ENCODE results near the gene TMEM132D. TPM values are rescaled to one million over a fixed set of nuclear protein-coding genes. Genes with fewer than 3 reads are reported as not detected.
A peak's percentile ranks its signal among the peaks of the same experiment; 100 is the strongest.
"Not testable (repeated sequence)": the region's sequence is repeated elsewhere in the genome, so short reads cannot be mapped to it uniquely, and the experiment has no call there.

The TMEM132D gene
- total RNA-seq, 1 donor from 2014 or later, result 1.0 TPM

- no peaks in the 10 kb centered on the region for H3K36me3 ChIP-seq
- DNase-seq (no peak), ATAC-seq (no peak)
- H3K4me1 ChIP-seq, result no peaks in the 10 kb centered on the region
- intact Hi-C loops (cut with DNase I), result no loop called here
- H3K27me3 ChIP-seq, result peaks cover 37% of the 10 kb centered on the region
- H3K27ac ChIP-seq, result no peak overlapping the region
- no peaks in the 10 kb centered on the region for H3K9me3 ChIP-seq
- no peak overlapping the region for H3K4me3 ChIP-seq
- TF ChIP-seq, protein P1, sequence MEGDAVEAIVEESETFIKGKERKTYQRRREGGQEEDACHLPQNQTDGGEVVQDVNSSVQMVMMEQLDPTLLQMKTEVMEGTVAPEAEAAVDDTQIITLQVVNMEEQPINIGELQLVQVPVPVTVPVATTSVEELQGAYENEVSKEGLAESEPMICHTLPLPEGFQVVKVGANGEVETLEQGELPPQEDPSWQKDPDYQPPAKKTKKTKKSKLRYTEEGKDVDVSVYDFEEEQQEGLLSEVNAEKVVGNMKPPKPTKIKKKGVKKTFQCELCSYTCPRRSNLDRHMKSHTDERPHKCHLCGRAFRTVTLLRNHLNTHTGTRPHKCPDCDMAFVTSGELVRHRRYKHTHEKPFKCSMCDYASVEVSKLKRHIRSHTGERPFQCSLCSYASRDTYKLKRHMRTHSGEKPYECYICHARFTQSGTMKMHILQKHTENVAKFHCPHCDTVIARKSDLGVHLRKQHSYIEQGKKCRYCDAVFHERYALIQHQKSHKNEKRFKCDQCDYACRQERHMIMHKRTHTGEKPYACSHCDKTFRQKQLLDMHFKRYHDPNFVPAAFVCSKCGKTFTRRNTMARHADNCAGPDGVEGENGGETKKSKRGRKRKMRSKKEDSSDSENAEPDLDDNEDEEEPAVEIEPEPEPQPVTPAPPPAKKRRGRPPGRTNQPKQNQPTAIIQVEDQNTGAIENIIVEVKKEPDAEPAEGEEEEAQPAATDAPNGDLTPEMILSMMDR (IDR thresholded peaks at IDR 0.05), result no peak
Measured at GRCh38 chr12:129902371-129903091, 1.3 kb downstream of the TMEM132D start.

DNA sequence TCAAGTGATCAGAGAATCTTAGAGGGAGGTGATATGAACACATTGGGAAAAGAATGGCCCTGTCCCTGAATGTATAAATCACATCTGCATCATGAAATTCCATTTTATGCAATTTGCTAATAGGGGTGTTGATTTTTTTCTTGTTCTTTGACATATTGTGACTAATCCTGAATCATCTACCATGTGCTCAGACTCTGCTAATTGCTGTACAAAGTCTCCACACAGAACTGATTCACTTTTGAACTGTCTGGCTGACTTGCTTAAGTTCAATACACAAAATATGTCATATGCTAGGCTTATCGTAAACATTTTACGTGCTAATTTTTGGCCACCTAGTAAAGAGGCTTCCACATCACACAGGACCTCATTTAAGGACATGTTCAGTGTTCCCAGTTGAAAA is 2.6 kb downstream of the TMEM132D start:
- Histone ChIP-seq H3K27ac (no peak overlapping the region), H3K4me1 (no peaks in the 10 kb centered on the region), H3K36me3 (no peaks in the 10 kb centered on the region), H3K9me3 (no peaks in the 10 kb centered on the region), H3K27me3 (peaks cover 37% of the 10 kb centered on the region), H3K4me3 (no peak overlapping the region)
- intact Hi-C loops (cut with DNase I), result no loop called here
- ATAC-seq (no peak), DNase-seq (no peak)
- TF ChIP-seq, protein P1 (IDR thresholded peaks at IDR 0.05), result no peak

- no peaks in the 10 kb centered on the region for H3K9me3 ChIP-seq
- no peak for ATAC-seq
- no peak for DNase-seq
- peaks cover 35% of the 10 kb centered on the region for H3K27me3 ChIP-seq
- TF ChIP-seq, protein P1 (IDR thresholded peaks at IDR 0.05), result no peak
- H3K4me1 ChIP-seq, result no peaks in the 10 kb centered on the region
- no peaks in the 10 kb centered on the region for H3K36me3 ChIP-seq
- no peak overlapping the region for H3K4me3 ChIP-seq
- no peak overlapping the region for H3K27ac ChIP-seq
- intact Hi-C loops (cut with DNase I), result no loop called here
Measured at GRCh38 chr12:129900306-129900705, 3.5 kb downstream of the TMEM132D start.

GRCh38 chr12:129899045-129899444 is 4.8 kb downstream of the TMEM132D start:
- H3K27me3 ChIP-seq, result peaks cover 23% of the 10 kb centered on the region
- H3K4me3 ChIP-seq; H3K4me1 ChIP-seq; intact Hi-C loops (cut with DNase I); H3K36me3 ChIP-seq; H3K27ac ChIP-seq; ATAC-seq; H3K9me3 ChIP-seq; DNase-seq: not testable (repeated sequence)

- TF ChIP-seq, protein P1 (IDR thresholded peaks at IDR 0.05), result no peak
- DNase-seq (no peak), ATAC-seq (no peak)
- Histone ChIP-seq H3K4me3 (no peak overlapping the region), H3K27ac (no peak overlapping the region), H3K9me3 (no peaks in the 10 kb centered on the region), H3K27me3 (no peaks in the 10 kb centered on the region), H3K4me1 (no peaks in the 10 kb centered on the region), H3K36me3 (no peaks in the 10 kb centered on the region)
- intact Hi-C loops (cut with DNase I), result no loop called here
Measured at GRCh38 chr12:129893691-129894090, 10.1 kb downstream of the TMEM132D start.

DNA sequence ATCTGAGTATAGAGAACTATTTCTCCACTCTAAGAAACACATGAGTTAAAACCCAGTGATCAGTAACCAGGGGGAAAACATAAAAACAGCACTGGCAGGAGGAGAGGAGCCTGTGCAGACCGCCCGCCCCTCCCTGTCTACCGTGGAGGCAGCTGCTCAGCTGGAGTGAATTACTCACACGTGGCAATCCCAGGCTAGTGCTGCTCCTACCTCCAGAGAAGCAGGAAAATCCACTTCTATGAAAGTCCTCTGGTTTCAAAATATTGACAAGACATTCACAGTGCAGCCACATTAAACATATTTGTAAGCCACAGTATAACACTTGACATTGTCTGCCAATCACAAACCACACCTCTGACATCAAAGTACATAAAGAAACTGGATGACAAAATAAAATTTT is 16.7 kb downstream of the TMEM132D start:
- Histone ChIP-seq H3K36me3 (no peaks in the 10 kb centered on the region), H3K4me3 (no peak overlapping the region), H3K9me3 (no peaks in the 10 kb centered on the region), H3K27me3 (no peaks in the 10 kb centered on the region), H3K4me1 (no peaks in the 10 kb centered on the region), H3K27ac (no peak overlapping the region)
- ATAC-seq (peak; percentile 93), DNase-seq (peak; percentile 73)
- intact Hi-C loops (cut with DNase I), result no loop called here
- TF ChIP-seq, protein P1 (IDR thresholded peaks at IDR 0.05), result no peak
